Mesenchymal stem cell (in vitro differentiated cells and primary cell): Measurements from ENCODE around the gene RPS6KA2.

ENCODE experiments used
- DNase-seq: peaks from one replicate; pipeline ENCODE4 v3.0.0-alpha.2; 2013
- H2AFZ ChIP-seq: one replicate; pipeline ENCODE4 v1.6.1; 2013; ENCODE audit warnings: low read depth, mild to moderate bottlenecking, control low read depth, inconsistent platforms, low read length, moderate library complexity
- H2AK5ac ChIP-seq: 2 replicates; pipeline ENCODE4 v1.6.1; 2013; ENCODE audit warnings: low read length, moderate library complexity, mild to moderate bottlenecking, inconsistent platforms; ENCODE audit not compliant: severe bottlenecking
- H2BK120ac ChIP-seq: one replicate; pipeline ENCODE4 v1.6.1; 2013; ENCODE audit warnings: low read depth, mild to moderate bottlenecking, inconsistent platforms, low read length, moderate library complexity
- H2BK12ac ChIP-seq, 2 experiments: one replicate each; pipeline ENCODE4 v1.6.1; 2013; ENCODE audit warnings: inconsistent platforms in 2 of 2, low read length in 2 of 2, mild to moderate bottlenecking in 2 of 2, moderate library complexity in 2 of 2, control low read depth in 1 of 2
- H2BK15ac ChIP-seq: one replicate; pipeline ENCODE4 v1.6.1; 2013; ENCODE audit warnings: mild to moderate bottlenecking, low read depth, inconsistent platforms; ENCODE audit not compliant: poor library complexity, severe bottlenecking
- H2BK5ac ChIP-seq: 2 replicates; pipeline ENCODE4 v1.6.1; 2013; ENCODE audit warnings: low read depth, mild to moderate bottlenecking, low read length, control low read depth, inconsistent platforms; ENCODE audit not compliant: poor library complexity, severe bottlenecking
- H3K14ac ChIP-seq, 2 experiments: one replicate each; pipeline ENCODE4 v1.6.1; 2013; ENCODE audit warnings: inconsistent platforms in 2 of 2, low read length in 2 of 2, control low read depth in 1 of 2, mild to moderate bottlenecking in 1 of 2, moderate library complexity in 1 of 2
- H3K18ac ChIP-seq, 2 experiments: one replicate each; pipeline ENCODE4 v1.6.1; 2013; ENCODE audit warnings: inconsistent platforms in 2 of 2, low read length in 2 of 2, control low read depth in 1 of 2, low read depth in 1 of 2, mild to moderate bottlenecking in 1 of 2
- H3K23ac ChIP-seq, 2 experiments: one replicate each; pipeline ENCODE4 v1.6.1; 2013; ENCODE audit warnings: inconsistent platforms in 2 of 2, low read length in 2 of 2, mild to moderate bottlenecking in 2 of 2, moderate library complexity in 2 of 2, control low read depth in 1 of 2
- H3K27ac ChIP-seq: 2 replicates; pipeline ENCODE4 v1.5.1; 2013; ENCODE audit warnings: mild to moderate bottlenecking, moderate library complexity, low read length, control low read depth, inconsistent platforms; ENCODE audit not compliant: poor library complexity, severe bottlenecking
- H3K27me3 ChIP-seq, 2 experiments: 2 replicates each; pipeline versions ENCODE4 v1.6.1 to v1.7.0; 2013; ENCODE audit warnings: low read length in 2 of 2, mild to moderate bottlenecking in 2 of 2, moderate library complexity in 2 of 2, control low read depth in 1 of 2, inconsistent platforms in 1 of 2; ENCODE audit not compliant: control insufficient read depth in 1 of 2, insufficient read depth in 1 of 2
- H3K36me3 ChIP-seq, 2 experiments: 2 replicates each; pipeline versions ENCODE4 v1.6.1 to v1.7.0; 2013; ENCODE audit warnings: low read length in 2 of 2, control low read depth in 1 of 2, inconsistent platforms in 1 of 2, low read depth in 1 of 2, mild to moderate bottlenecking in 1 of 2; ENCODE audit not compliant: insufficient read depth in 2 of 2, control insufficient read depth in 1 of 2
- H3K4ac ChIP-seq, 2 experiments: one replicate each; pipeline ENCODE4 v1.6.1; 2013; ENCODE audit warnings: inconsistent platforms in 2 of 2, low read length in 2 of 2, mild to moderate bottlenecking in 2 of 2, moderate library complexity in 2 of 2, control low read depth in 1 of 2, low read depth in 1 of 2
- H3K4me1 ChIP-seq: 2 replicates; pipeline ENCODE4 v1.6.1; 2013; ENCODE audit warnings: low read depth, low read length, control low read depth; ENCODE audit not compliant: control insufficient read depth, insufficient read depth
- H3K4me2 ChIP-seq: 2 replicates; pipeline ENCODE4 v1.6.1; 2013; ENCODE audit warnings: low read length, mild to moderate bottlenecking, inconsistent platforms; ENCODE audit not compliant: poor library complexity, severe bottlenecking
- H3K4me3 ChIP-seq, 2 experiments: 2 replicates each; pipeline versions ENCODE4 v1.5.1 to v1.7.0; 2013; ENCODE audit warnings: low read length in 2 of 2, mild to moderate bottlenecking in 2 of 2, control low read depth in 1 of 2, low read depth in 1 of 2; ENCODE audit not compliant: insufficient read depth in 1 of 2
- H3K79me1 ChIP-seq: replicated peaks from 2 replicates; pipeline ENCODE4 v1.6.1; 2013; ENCODE audit warnings: mild to moderate bottlenecking, control low read depth, low read length, inconsistent platforms; ENCODE audit not compliant: poor library complexity, severe bottlenecking
- H3K9ac ChIP-seq: 2 replicates; pipeline ENCODE4 v1.7.0; 2013; ENCODE audit warnings: mild to moderate bottlenecking, low read length, moderate library complexity
- H3K9me3 ChIP-seq: 2 replicates; pipeline ENCODE4 v1.7.0; 2013; ENCODE audit warnings: mild to moderate bottlenecking, low read length; ENCODE audit not compliant: control insufficient read depth
- H4K8ac ChIP-seq: one replicate; pipeline ENCODE4 v1.6.1; 2013; ENCODE audit warnings: inconsistent platforms, mild to moderate bottlenecking, low read length, moderate library complexity
- H4K91ac ChIP-seq: one replicate; pipeline ENCODE4 v1.6.1; 2013; ENCODE audit warnings: mild to moderate bottlenecking, low read length, inconsistent platforms
- WGBS: methylation state at CpG from one replicate; pipeline ENCODE4 v1.1.7; 2013; ENCODE audit warnings: mixed read lengths; 5-methylcytosine and 5-hydroxymethylcytosine counted together

The RPS6KA2 gene

DNA sequence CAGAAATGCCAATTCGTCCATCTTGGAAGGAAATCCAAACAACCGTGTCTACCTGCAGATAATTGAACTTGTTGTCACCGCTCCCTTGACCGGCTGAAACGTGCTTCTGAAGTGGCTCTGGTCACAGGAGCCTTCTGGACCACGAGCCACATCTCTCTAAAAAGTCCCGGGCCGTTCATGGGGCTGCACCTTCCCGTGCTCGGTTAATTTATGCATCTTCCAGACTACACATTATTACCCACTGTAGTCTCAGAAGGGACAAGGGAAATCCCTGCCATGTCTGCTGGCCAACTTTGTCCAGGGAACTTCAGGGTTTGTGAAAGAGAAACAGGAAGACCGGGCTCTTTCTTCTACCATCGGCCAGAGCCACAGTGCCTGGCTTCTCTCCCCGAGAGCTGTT is 180.9 kb downstream of the RPS6KA2 start:
- H3K14ac ChIP-seq: no peak overlapping the region
- no peak overlapping the region for H2AK5ac ChIP-seq
- no peak overlapping the region for H3K9ac ChIP-seq
- no peak overlapping the region for H2BK120ac ChIP-seq
- H4K8ac ChIP-seq: no peak overlapping the region
- H3K27me3 ChIP-seq: no peaks in the 10 kb centered on the region
- no peak for DNase-seq
- H3K4me3 ChIP-seq: no peak overlapping the region
- H2AFZ ChIP-seq: no peak overlapping the region
- H3K79me1 ChIP-seq: no peaks in the 10 kb centered on the region
- 84% methylated on average over 13 of the region's 13 CpGs for WGBS
- H3K4me2 ChIP-seq: no peak overlapping the region
- no peak overlapping the region for H3K4ac ChIP-seq
- H3K36me3 ChIP-seq: peaks cover 8 to 18% of the 10 kb centered on the region in 2 experiments
- no peak overlapping the region for H2BK5ac ChIP-seq
- peaks cover 5% of the 10 kb centered on the region for H3K4me1 ChIP-seq
- no peak overlapping the region for H2BK12ac ChIP-seq
- H2BK15ac ChIP-seq: no peak overlapping the region
- H3K27ac ChIP-seq: no peak overlapping the region
- H3K9me3 ChIP-seq: no peaks in the 10 kb centered on the region
- H3K18ac ChIP-seq: no peak overlapping the region
- H4K91ac ChIP-seq: no peak overlapping the region
- no peak overlapping the region for H3K23ac ChIP-seq

GRCh38 chr6:166444446-166444845 is 182.6 kb downstream of the RPS6KA2 start:
- no peak overlapping the region for H2BK120ac ChIP-seq

DNA sequence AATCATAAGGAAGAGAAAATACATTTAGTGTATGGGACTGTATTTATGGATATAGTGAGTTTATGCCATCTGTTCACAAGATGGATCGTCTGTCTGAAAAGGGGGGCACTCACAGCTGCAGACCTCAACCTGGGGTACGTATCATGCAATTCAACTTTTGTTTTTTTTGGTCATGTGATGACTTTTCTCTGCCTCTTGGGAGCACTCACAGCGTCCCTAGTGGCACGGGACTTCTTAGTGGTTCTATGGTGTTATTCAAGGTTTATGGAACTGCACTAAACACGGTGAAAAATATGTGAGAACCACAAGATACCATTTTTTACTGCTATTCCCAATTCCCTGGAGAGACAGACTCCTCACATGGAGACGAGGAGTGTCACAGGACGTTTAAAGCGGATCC is 183.9 kb downstream of the RPS6KA2 start:
- Histone ChIP-seq H4K91ac (no peak overlapping the region), H2BK15ac (no peak overlapping the region), H4K8ac (no peak overlapping the region), H3K9ac (no peak overlapping the region), H3K27ac (no peak overlapping the region), H3K14ac (no peak overlapping the region), H2AFZ (no peak overlapping the region), H3K4ac (no peak overlapping the region), H3K4me3 (no peak overlapping the region), H3K4me2 (no peak overlapping the region), H2BK120ac (no peak overlapping the region), H2BK12ac (no peak overlapping the region), H3K27me3 (no peaks in the 10 kb centered on the region), H2AK5ac (no peak overlapping the region), H3K23ac (no peak overlapping the region), H3K79me1 (no peaks in the 10 kb centered on the region), H2BK5ac (no peak overlapping the region), H3K9me3 (no peaks in the 10 kb centered on the region), H3K18ac (no peak overlapping the region), H3K36me3 (peaks cover 3 to 14% of the 10 kb centered on the region in 2 experiments), H3K4me1 (peaks cover 3% of the 10 kb centered on the region)
- WGBS: 78% methylated on average over 8 of the region's 8 CpGs
- DNase-seq: no peak

More at GRCh38 chr6:166444446-166444845, 182.6 kb downstream of the RPS6KA2 start:
- Histone ChIP-seq H3K9ac (no peak overlapping the region), H3K27ac (no peak overlapping the region), H4K91ac (no peak overlapping the region), H2BK15ac (no peak overlapping the region), H3K14ac (no peak overlapping the region), H3K18ac (no peak overlapping the region), H3K23ac (no peak overlapping the region), H4K8ac (no peak overlapping the region), H2BK5ac (no peak overlapping the region), H3K79me1 (no peaks in the 10 kb centered on the region), H2BK12ac (no peak overlapping the region), H3K4me3 (no peak overlapping the region), H3K4me2 (no peak overlapping the region), H2AFZ (no peak overlapping the region), H3K36me3 (peaks cover 8 to 18% of the 10 kb centered on the region in 2 experiments), H3K4me1 (peaks cover 5% of the 10 kb centered on the region), H3K4ac (no peak overlapping the region), H3K9me3 (no peaks in the 10 kb centered on the region), H3K27me3 (no peaks in the 10 kb centered on the region), H2AK5ac (no peak overlapping the region)
- WGBS: 96% methylated on average over 15 of the region's 15 CpGs
- DNase-seq: no peak

- Histone ChIP-seq H3K9me3 (no peaks in the 10 kb centered on the region), H3K4ac (no peak overlapping the region), H3K79me1 (no peaks in the 10 kb centered on the region), H3K27me3 (no peaks in the 10 kb centered on the region), H3K4me1 (peaks cover 3% of the 10 kb centered on the region), H3K23ac (no peak overlapping the region), H3K18ac (no peak overlapping the region), H3K4me3 (no peak overlapping the region), H3K9ac (no peak overlapping the region), H3K27ac (no peak overlapping the region), H2BK5ac (no peak overlapping the region), H4K91ac (no peak overlapping the region), H2BK12ac (no peak overlapping the region), H3K36me3 (peaks cover 3 to 10% of the 10 kb centered on the region in 2 experiments), H2AFZ (no peak overlapping the region), H2AK5ac (no peak overlapping the region), H3K14ac (no peak overlapping the region), H3K4me2 (no peak overlapping the region), H2BK15ac (no peak overlapping the region), H2BK120ac (no peak overlapping the region), H4K8ac (no peak overlapping the region)
- no peak for DNase-seq
- 90% methylated on average over 17 of the region's 18 CpGs for WGBS
Observed at GRCh38 chr6:166442131-166442685, 184.8 kb downstream of the RPS6KA2 start.
